Activated T-helper 17 cell treated with anti-CD3 and anti-CD28 coated beads, Interleukin-2, amount 50 U/mL, for 72 hours (primary cell): ENCODE results near the gene BLZF1. TPM values are rescaled to one million over a fixed set of nuclear protein-coding genes. Genes with fewer than 3 reads are reported as not detected.
A peak's percentile ranks its signal among the peaks of the same experiment; 100 is the strongest.
"Not testable (repeated sequence)": the region's sequence is repeated elsewhere in the genome, so short reads cannot be mapped to it uniquely, and the experiment has no call there.

Source experiments
- ATAC-seq: fragments of 150-1000 bp; cut with Tn5 transposase; replicated peaks from 2 replicates; pipeline ENCODE4 v1.10.0; 2021; ENCODE audit warnings: mild to moderate bottlenecking, moderate library complexity
- H3K27ac Mint-ChIP-seq: one replicate; pipeline ENCODE4 v1.8.0; 2022; ENCODE audit warnings: mixed read lengths
- H3K27me3 Mint-ChIP-seq: one replicate; pipeline ENCODE4 v1.8.0; 2022; ENCODE audit warnings: mixed read lengths
- H3K36me3 Mint-ChIP-seq: one replicate; pipeline ENCODE4 v1.8.0; 2022; ENCODE audit warnings: low read depth, mild to moderate bottlenecking, mixed read lengths
- H3K4me1 Mint-ChIP-seq: one replicate; pipeline ENCODE4 v1.8.0; 2022; ENCODE audit warnings: mixed read lengths
- H3K4me3 Mint-ChIP-seq: one replicate; pipeline ENCODE4 v1.8.0; 2022; ENCODE audit warnings: mild to moderate bottlenecking, mixed read lengths
- H3K9me3 Mint-ChIP-seq: one replicate; pipeline ENCODE4 v1.8.0; 2022; ENCODE audit warnings: mixed read lengths
- total RNA-seq, 2 donors: library from RNA; stranded (reverse); gene quantifications; one replicate each; pipeline ENCODE4 v1.2.3, GENCODE V29; 2022

Gene BLZF1
- 10 to 100 TPM; 13.9 to 14.2 TPM for total RNA-seq

GRCh38 chr1:169367686-169368405, at the start of gene BLZF1, which contains the start of gene NME7:
Gene BLZF1, plus strand, starts transcription at chr1:169368195. Its CDS starts 1,328 bp downstream, at chr1:169369523.
Gene NME7, minus strand, starts transcription at chr1:169367797. Its CDS starts 87 bp downstream, at chr1:169367710.
- no peak within 1 kb of the TSS for H3K4me3 Mint-ChIP-seq
- H3K36me3 Mint-ChIP-seq: peaks cover 41% of the 10 kb centered on the region

GRCh38 chr1:169318536-169319244, 49.3 kb upstream of the BLZF1 start:
- H3K36me3 Mint-ChIP-seq: peaks cover 7% of the 10 kb centered on the region
- H3K27me3 Mint-ChIP-seq: no peaks in the 10 kb centered on the region

More at GRCh38 chr1:169367686-169368405, at the start of gene BLZF1, which contains the start of gene NME7:
- Mint-ChIP-seq H3K4me1 (peaks cover 16% of the 10 kb centered on the region), H3K27me3 (no peaks in the 10 kb centered on the region), H3K27ac (no peak within 1 kb of the TSS), H3K9me3 (peaks cover 4% of the 10 kb centered on the region)
- peak; percentile 89 for ATAC-seq

GRCh38 chr1:169321539-169321938, 46.5 kb upstream of the BLZF1 start:
- Mint-ChIP-seq H3K36me3 (peaks cover 7% of the 10 kb centered on the region), H3K4me3 (no peak overlapping the region), H3K27me3 (no peaks in the 10 kb centered on the region), H3K9me3 (no peaks in the 10 kb centered on the region), H3K27ac (no peak overlapping the region), H3K4me1 (peaks cover 1% of the 10 kb centered on the region)
- peak; percentile 58 for ATAC-seq

More at GRCh38 chr1:169318536-169319244, 49.3 kb upstream of the BLZF1 start:
- H3K9me3 Mint-ChIP-seq: no peaks in the 10 kb centered on the region
- H3K4me3 Mint-ChIP-seq: no peak overlapping the region
- ATAC-seq: no peak
- no peak overlapping the region for H3K27ac Mint-ChIP-seq
- no peaks in the 10 kb centered on the region for H3K4me1 Mint-ChIP-seq

- Mint-ChIP-seq H3K4me1 (peaks cover 7% of the 10 kb centered on the region), H3K27ac (peak overlapping the region; percentile 30), H3K36me3 (peaks cover 7% of the 10 kb centered on the region), H3K4me3 (no peak overlapping the region), H3K9me3 (no peaks in the 10 kb centered on the region), H3K27me3 (no peaks in the 10 kb centered on the region)
- ATAC-seq: peak; percentile 61
Observed at GRCh38 chr1:169322138-169322537, 45.9 kb upstream of the BLZF1 start.

GRCh38 chr1:169325117-169325516, 42.9 kb upstream of the BLZF1 start:
- no peak for ATAC-seq
- Mint-ChIP-seq H3K36me3 (peaks cover 7% of the 10 kb centered on the region), H3K9me3 (peaks cover 9% of the 10 kb centered on the region), H3K4me3 (no peak overlapping the region), H3K4me1 (peaks cover 9% of the 10 kb centered on the region), H3K27ac (no peak overlapping the region), H3K27me3 (no peaks in the 10 kb centered on the region)

- no peak for ATAC-seq
Observed at GRCh38 chr1:169326261-169326955, 41.6 kb upstream of the BLZF1 start.

GRCh38 chr1:169326956-169327268, 41.1 kb upstream of the BLZF1 start:
- peaks cover 7% of the 10 kb centered on the region for H3K36me3 Mint-ChIP-seq
- H3K9me3 Mint-ChIP-seq: peaks cover 9% of the 10 kb centered on the region
- H3K27ac Mint-ChIP-seq: no peak overlapping the region
- ATAC-seq: peak; percentile 98
- H3K27me3 Mint-ChIP-seq: no peaks in the 10 kb centered on the region
- H3K4me3 Mint-ChIP-seq: no peak overlapping the region
- peaks cover 9% of the 10 kb centered on the region for H3K4me1 Mint-ChIP-seq

More at GRCh38 chr1:169326261-169326955, 41.6 kb upstream of the BLZF1 start:
- H3K27me3 Mint-ChIP-seq: no peaks in the 10 kb centered on the region
- H3K4me1 Mint-ChIP-seq: peaks cover 9% of the 10 kb centered on the region
- H3K36me3 Mint-ChIP-seq: peaks cover 7% of the 10 kb centered on the region
- peaks cover 9% of the 10 kb centered on the region for H3K9me3 Mint-ChIP-seq
- no peak overlapping the region for H3K27ac Mint-ChIP-seq
- no peak overlapping the region for H3K4me3 Mint-ChIP-seq

GRCh38 chr1:169327875-169328274, 40.1 kb upstream of the BLZF1 start:
- Mint-ChIP-seq H3K36me3 (peaks cover 6% of the 10 kb centered on the region), H3K4me1 (peaks cover 14% of the 10 kb centered on the region), H3K27ac (no peak overlapping the region), H3K4me3 (no peak overlapping the region), H3K9me3 (peaks cover 14% of the 10 kb centered on the region), H3K27me3 (no peaks in the 10 kb centered on the region)
- no peak for ATAC-seq

GRCh38 chr1:169329383-169329782, 38.6 kb upstream of the BLZF1 start:
- no peak overlapping the region for H3K4me3 Mint-ChIP-seq
- no peaks in the 10 kb centered on the region for H3K36me3 Mint-ChIP-seq
- H3K9me3 Mint-ChIP-seq: peaks cover 14% of the 10 kb centered on the region
- no peaks in the 10 kb centered on the region for H3K27me3 Mint-ChIP-seq
- H3K4me1 Mint-ChIP-seq: peaks cover 20% of the 10 kb centered on the region
- no peak overlapping the region for H3K27ac Mint-ChIP-seq
- no peak for ATAC-seq

GRCh38 chr1:169330927-169331326, 37.1 kb upstream of the BLZF1 start:
- ATAC-seq: no peak
- no peaks in the 10 kb centered on the region for H3K27me3 Mint-ChIP-seq

GRCh38 chr1:169334727-169335126, 33.3 kb upstream of the BLZF1 start:
- Mint-ChIP-seq H3K4me1 (peaks cover 19% of the 10 kb centered on the region), H3K9me3 (peaks cover 12% of the 10 kb centered on the region)
- not testable (repeated sequence) for H3K4me3 Mint-ChIP-seq, H3K36me3 Mint-ChIP-seq, H3K27ac Mint-ChIP-seq, H3K27me3 Mint-ChIP-seq, ATAC-seq

More at GRCh38 chr1:169330927-169331326, 37.1 kb upstream of the BLZF1 start:
- H3K9me3 Mint-ChIP-seq: peaks cover 14% of the 10 kb centered on the region
- peaks cover 20% of the 10 kb centered on the region for H3K4me1 Mint-ChIP-seq
- no peak overlapping the region for H3K27ac Mint-ChIP-seq
- no peak overlapping the region for H3K4me3 Mint-ChIP-seq
- H3K36me3 Mint-ChIP-seq: no peaks in the 10 kb centered on the region

GRCh38 chr1:169336947-169337715, 30.9 kb upstream of the BLZF1 start:
- H3K9me3 Mint-ChIP-seq, H3K36me3 Mint-ChIP-seq, H3K4me3 Mint-ChIP-seq, H3K27me3 Mint-ChIP-seq, ATAC-seq, H3K27ac Mint-ChIP-seq: not testable (repeated sequence)
- peaks cover 27% of the 10 kb centered on the region for H3K4me1 Mint-ChIP-seq

- peaks cover 3% of the 10 kb centered on the region for H3K9me3 Mint-ChIP-seq
- H3K4me3 Mint-ChIP-seq: no peak overlapping the region
- H3K27ac Mint-ChIP-seq: peak overlapping the region; percentile 24
- peaks cover 23% of the 10 kb centered on the region for H3K4me1 Mint-ChIP-seq
- no peaks in the 10 kb centered on the region for H3K36me3 Mint-ChIP-seq
- H3K27me3 Mint-ChIP-seq: no peaks in the 10 kb centered on the region
- no peak for ATAC-seq
Observed at GRCh38 chr1:169338617-169339016, 29.4 kb upstream of the BLZF1 start.

- Mint-ChIP-seq H3K36me3 (no peaks in the 10 kb centered on the region), H3K9me3 (peaks cover 3% of the 10 kb centered on the region), H3K4me3 (no peak overlapping the region), H3K27me3 (no peaks in the 10 kb centered on the region), H3K4me1 (peaks cover 17% of the 10 kb centered on the region), H3K27ac (peak overlapping the region; percentile 26)
- no peak for ATAC-seq
Observed at GRCh38 chr1:169339773-169340172, 28.2 kb upstream of the BLZF1 start.
